HepG2 (cell line): ENCODE results near the gene TREH. TPM values are rescaled to one million over a fixed set of nuclear protein-coding genes. Genes with fewer than 3 reads are reported as not detected.

Experiments
- FOXA3 ChIP-seq: IDR thresholded peaks from 2 replicates; pipeline ENCODE4 v1.6.1; 2016; ENCODE audit warnings: missing genetic modification reagents, missing compliant biosample characterization
- FOXK1 ChIP-seq: sonication (generic); formaldehyde crosslinking; IDR thresholded peaks from 2 replicates; pipeline ENCODE4 v1.4.0; 2020; ENCODE audit warnings: low read depth, missing genetic modification reagents, borderline replicate concordance
- GABPA ChIP-seq, 2 experiments: IDR thresholded peaks; 2 replicates each; pipeline ENCODE4 v1.6.1; 2011 to 2016; ENCODE audit warnings: low read depth in 2 of 2, low read length in 1 of 2, missing biosample characterization in 1 of 2, missing genetic modification characterization in 1 of 2
- GATA4 ChIP-seq: sonication (generic); IDR thresholded peaks from 2 replicates; pipeline ENCODE4 v1.6.1; 2016; ENCODE audit warnings: antibody characterized with exemption, low read depth, borderline replicate concordance
- GFI1 ChIP-seq: sonication (generic); formaldehyde crosslinking; IDR thresholded peaks from 2 replicates; pipeline ENCODE4 v1.5.0; 2020; ENCODE audit warnings: missing genetic modification reagents, mild to moderate bottlenecking, borderline replicate concordance
- HES4 ChIP-seq: sonication (generic); formaldehyde crosslinking; IDR thresholded peaks from 2 replicates; pipeline ENCODE4 v1.9.0; 2021; ENCODE audit warnings: mild to moderate bottlenecking, missing genetic modification reagents, borderline replicate concordance
- HNF4A ChIP-seq: sonication (generic); formaldehyde crosslinking; IDR thresholded peaks from 2 replicates; pipeline ENCODE4 v1.4.0; 2020; ENCODE audit warnings: missing genetic modification reagents
- KLF15 ChIP-seq: sonication (generic); formaldehyde crosslinking; IDR thresholded peaks from 2 replicates; pipeline ENCODE4 v1.8.1; 2023; ENCODE audit warnings: borderline replicate concordance, mild to moderate bottlenecking, inconsistent platforms, missing genetic modification reagents, mixed read lengths
- KLF6 ChIP-seq: IDR thresholded peaks from 2 replicates; pipeline ENCODE4 v1.8.0; 2016; ENCODE audit warnings: missing biosample characterization, missing genetic modification reagents
- MLLT10 ChIP-seq: sonication (generic); formaldehyde crosslinking; IDR thresholded peaks from 2 replicates; pipeline ENCODE4 v1.4.0; 2020; ENCODE audit warnings: missing genetic modification reagents
- MYPOP ChIP-seq: sonication (generic); formaldehyde crosslinking; IDR thresholded peaks from 2 replicates; pipeline ENCODE4 v1.8.1; 2023; ENCODE audit warnings: mild to moderate bottlenecking, moderate library complexity, missing genetic modification reagents
- PAX8 ChIP-seq: sonication (generic); formaldehyde crosslinking; IDR thresholded peaks from 2 replicates; pipeline ENCODE4 v1.8.0; 2022; ENCODE audit warnings: mild to moderate bottlenecking, missing genetic modification reagents, borderline replicate concordance
- POGZ ChIP-seq: sonication (generic); formaldehyde crosslinking; IDR thresholded peaks from 2 replicates; pipeline ENCODE4 v1.4.0; 2020; ENCODE audit warnings: mild to moderate bottlenecking, missing genetic modification reagents
- PREB ChIP-seq: sonication (generic); formaldehyde crosslinking; IDR thresholded peaks from 2 replicates; pipeline ENCODE4 v1.4.0; 2020; ENCODE audit warnings: missing genetic modification reagents
- SP4 ChIP-seq: sonication (generic); formaldehyde crosslinking; IDR thresholded peaks from 2 replicates; pipeline ENCODE4 v1.8.1; 2023; ENCODE audit warnings: mild to moderate bottlenecking, missing genetic modification reagents
- XBP1 ChIP-seq: sonication (generic); formaldehyde crosslinking; IDR thresholded peaks from 2 replicates; pipeline ENCODE4 v1.5.0; 2020; ENCODE audit warnings: missing genetic modification reagents
- ZC3H13 ChIP-seq: sonication (generic); formaldehyde crosslinking; IDR thresholded peaks from 2 replicates; pipeline ENCODE4 v1.8.1; 2023; ENCODE audit warnings: mild to moderate bottlenecking, missing genetic modification reagents, moderate library complexity
- ZFP82 ChIP-seq: sonication (generic); formaldehyde crosslinking; IDR thresholded peaks from 2 replicates; pipeline ENCODE4 v1.5.1; 2020; ENCODE audit warnings: mild to moderate bottlenecking, missing genetic modification reagents, borderline replicate concordance
- ZNF235 ChIP-seq: sonication (generic); formaldehyde crosslinking; IDR thresholded peaks from 2 replicates; pipeline ENCODE4 v1.8.1; 2023; ENCODE audit warnings: mild to moderate bottlenecking, missing genetic modification reagents, borderline replicate concordance
- ZNF296 ChIP-seq: sonication (generic); formaldehyde crosslinking; conservative IDR thresholded peaks from 2 replicates; pipeline ENCODE4 v1.5.0; 2020; ENCODE audit warnings: mild to moderate bottlenecking, missing genetic modification reagents
- ZNF333 ChIP-seq: sonication (generic); formaldehyde crosslinking; IDR thresholded peaks from 2 replicates; pipeline ENCODE4 v1.4.0; 2020; ENCODE audit warnings: mild to moderate bottlenecking, missing genetic modification reagents, borderline replicate concordance
- ZNF552 ChIP-seq: sonication (generic); formaldehyde crosslinking; IDR thresholded peaks from 2 replicates; pipeline ENCODE4 v1.9.0; 2022; ENCODE audit warnings: missing genetic modification reagents, mild to moderate bottlenecking, borderline replicate concordance
- ZNF563 ChIP-seq: sonication (generic); formaldehyde crosslinking; IDR thresholded peaks from 2 replicates; pipeline ENCODE4 v1.8.0; 2022; ENCODE audit warnings: mild to moderate bottlenecking, moderate library complexity, missing genetic modification reagents
- ZNF660 ChIP-seq: sonication (generic); formaldehyde crosslinking; IDR thresholded peaks from 2 replicates; pipeline ENCODE4 v1.5.1; 2020; ENCODE audit warnings: mild to moderate bottlenecking, low read depth, missing genetic modification reagents, borderline replicate concordance
- polyA plus RNA-seq, 8 experiments: library from polyadenylated mRNA; depleted of rRNA in 3 of 8; stranded (reverse) in 7 of 8; unstranded in 1 of 8; fragments of >200 nt; fragmentation: Illumina TruSeq in 4 of 8; extraction: Trizol in 4 of 8; gene quantifications; 2 replicates each; pipeline versions ENCODE4 v1.2.1 to v1.2.3, GENCODE V29; 2011 to 2016; ENCODE audit warnings: low read depth in 4 of 8, missing spikeins in 1 of 8, mixed read lengths in 1 of 8; ENCODE audit not compliant: insufficient read depth in 1 of 8
- total RNA-seq, 5 experiments: library from RNA; depleted of rRNA; stranded (reverse); fragments of >200 nt; fragmentation: Illumina TruSeq; extraction: Trizol; gene quantifications; 2 replicates each; pipeline ENCODE4 v1.2.3, GENCODE V29; 2016; ENCODE audit warnings: low read depth in 1 of 5
- TF ChIP-seq, protein P1 (sequence below): sonication (generic); formaldehyde crosslinking; IDR thresholded peaks from 2 replicates; pipeline ENCODE4 v1.9.0; 2021; ENCODE audit warnings: missing genetic modification reagents, borderline replicate concordance
- TF ChIP-seq, protein P2 (sequence below): IDR thresholded peaks from 2 replicates; pipeline ENCODE4 v1.6.1; 2016; ENCODE audit warnings: missing biosample characterization, missing genetic modification reagents, low read depth

Gene TREH
- total and polyA plus RNA-seq, 2 of the 13 experiments (the other 11 are each of a cell fraction or from before 2014, with no cell fraction given), result 0.53 to 0.86 TPM

- TF ChIP-seq ZNF660 (no peak), ZC3H13 (CRISPR knock-in tag) (no peak), XBP1 (CRISPR knock-in tag) (no peak), HES4 (no peak), PREB (CRISPR knock-in tag) (no peak), GFI1 (CRISPR knock-in tag) (no peak), POGZ (no peak), MLLT10 (CRISPR knock-in tag) (no peak), FOXA3 (CRISPR knock-in tag) (peak; percentile 29; the same call in 1 of the 2 replicates), GABPA (IDR thresholded peaks at IDR 0.05; ENCODE audit: low read depth, low read length) (no peak), GABPA (CRISPR knock-in tag; IDR thresholded peaks at IDR 0.05; ENCODE audit: low read depth) (no peak), ZNF333 (CRISPR knock-in tag) (no peak), FOXK1 (CRISPR knock-in tag) (0 out of 2 replicates have a peak, but pooled peaks have one; percentile 13), GATA4 (no peak), ZFP82 (CRISPR knock-in tag) (no peak), ZNF552 (CRISPR knock-in tag) (no peak), SP4 (CRISPR knock-in tag) (0 out of 2 replicates have a peak, but pooled peaks have one; percentile 53), PAX8 (no peak), HNF4A (CRISPR knock-in tag) (peak; percentile 86), ZNF235 (no peak; the same call in 1 of the 2 replicates), KLF15 (CRISPR knock-in tag) (no peak), ZNF563 (CRISPR knock-in tag) (no peak), MYPOP (CRISPR knock-in tag) (no peak; the same call in 1 of the 2 replicates), KLF6 (CRISPR knock-in tag) (no peak), ZNF296 (no peak)
- TF ChIP-seq, protein P1, sequence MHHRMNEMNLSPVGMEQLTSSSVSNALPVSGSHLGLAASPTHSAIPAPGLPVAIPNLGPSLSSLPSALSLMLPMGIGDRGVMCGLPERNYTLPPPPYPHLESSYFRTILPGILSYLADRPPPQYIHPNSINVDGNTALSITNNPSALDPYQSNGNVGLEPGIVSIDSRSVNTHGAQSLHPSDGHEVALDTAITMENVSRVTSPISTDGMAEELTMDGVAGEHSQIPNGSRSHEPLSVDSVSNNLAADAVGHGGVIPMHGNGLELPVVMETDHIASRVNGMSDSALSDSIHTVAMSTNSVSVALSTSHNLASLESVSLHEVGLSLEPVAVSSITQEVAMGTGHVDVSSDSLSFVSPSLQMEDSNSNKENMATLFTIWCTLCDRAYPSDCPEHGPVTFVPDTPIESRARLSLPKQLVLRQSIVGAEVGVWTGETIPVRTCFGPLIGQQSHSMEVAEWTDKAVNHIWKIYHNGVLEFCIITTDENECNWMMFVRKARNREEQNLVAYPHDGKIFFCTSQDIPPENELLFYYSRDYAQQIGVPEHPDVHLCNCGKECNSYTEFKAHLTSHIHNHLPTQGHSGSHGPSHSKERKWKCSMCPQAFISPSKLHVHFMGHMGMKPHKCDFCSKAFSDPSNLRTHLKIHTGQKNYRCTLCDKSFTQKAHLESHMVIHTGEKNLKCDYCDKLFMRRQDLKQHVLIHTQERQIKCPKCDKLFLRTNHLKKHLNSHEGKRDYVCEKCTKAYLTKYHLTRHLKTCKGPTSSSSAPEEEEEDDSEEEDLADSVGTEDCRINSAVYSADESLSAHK, result no peak
- TF ChIP-seq, protein P2, sequence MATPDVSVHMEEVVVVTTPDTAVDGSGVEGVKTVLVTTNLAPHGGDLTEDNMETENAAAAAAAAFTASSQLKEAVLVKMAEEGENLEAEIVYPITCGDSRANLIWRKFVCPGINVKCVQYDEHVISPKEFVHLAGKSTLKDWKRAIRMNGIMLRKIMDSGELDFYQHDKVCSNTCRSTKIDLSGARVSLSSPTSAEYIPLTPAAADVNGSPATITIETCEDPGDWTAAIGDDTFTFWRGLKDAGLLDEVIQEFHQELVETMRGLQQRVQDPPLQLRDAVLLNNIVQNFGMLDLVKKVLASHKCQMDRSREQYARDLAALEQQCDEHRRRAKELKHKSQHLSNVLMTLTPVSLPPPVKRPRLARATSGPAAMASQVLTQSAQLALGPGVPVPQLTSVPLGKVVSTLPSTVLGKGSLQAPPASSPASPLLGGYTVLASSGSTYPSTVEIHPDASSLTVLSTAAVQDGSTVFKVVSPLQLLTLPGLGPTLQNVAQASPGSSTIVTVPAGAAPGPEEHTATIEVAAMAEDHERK, result no peak
These were observed at the start of gene TREH (continued) for GRCh38 chr11:118679483-118679882.
